Measurements from ENCODE around the gene TSPAN4. TPM values are rescaled to one million over a fixed set of nuclear protein-coding genes. Genes with fewer than 3 reads are reported as not detected.

TSPAN4 gene
- total RNA-seq, 4 donors from 2014 or later = 47.1 to 78.9 (median 59.7) TPM

GRCh38 chr11:860234-861104 lies 17.8 kb downstream of the TSPAN4 start:
- 94% methylated on average over 6 of the region's 21 CpGs for WGBS
- Histone ChIP-seq H3K27me3 (no peaks in the 10 kb centered on the region), H3K4me3 (no peak overlapping the region), H3K36me3 (peaks cover 32% of the 10 kb centered on the region), H3K27ac (no peak overlapping the region), H3K4me1 (peaks cover 52% of the 10 kb centered on the region), H3K9me3 (no peaks in the 10 kb centered on the region)
- TF ChIP-seq POLR2AphosphoS5 (IDR thresholded peaks at IDR 0.05) (no peak), POLR2A (IDR thresholded peaks at IDR 0.05) (no peak)
- DNase-seq (ENCODE audit: low spot score in 2 of 2) = no peak

- WGBS = 78% methylated on average over 11 of the region's 14 CpGs
Measured at GRCh38 chr11:861105-861479, 18.4 kb downstream of the TSPAN4 start.

GRCh38 chr11:862081-862661 lies 19.5 kb downstream of the TSPAN4 start:
- Histone ChIP-seq H3K9me3 (no peaks in the 10 kb centered on the region), H3K4me1 (peaks cover 38% of the 10 kb centered on the region), H3K4me3 (no peak overlapping the region), H3K36me3 (peaks cover 49% of the 10 kb centered on the region), H3K27ac (no peak overlapping the region), H3K27me3 (no peaks in the 10 kb centered on the region)
- TF ChIP-seq POLR2AphosphoS5 (IDR thresholded peaks at IDR 0.05) (no peak), EP300 (IDR thresholded peaks at IDR 0.05) (no peak), CTCF (IDR thresholded peaks at IDR 0.05) (no peak), POLR2A (IDR thresholded peaks at IDR 0.05) (no peak)
- DNase-seq (ENCODE audit: low spot score in 2 of 2) = no peak
- WGBS = 45% methylated on average over 16 of the region's 20 CpGs

More at GRCh38 chr11:861105-861479, 18.4 kb downstream of the TSPAN4 start:
- Histone ChIP-seq H3K27ac (no peak overlapping the region), H3K27me3 (no peaks in the 10 kb centered on the region), H3K4me1 (peaks cover 46% of the 10 kb centered on the region), H3K9me3 (no peaks in the 10 kb centered on the region), H3K36me3 (peaks cover 38% of the 10 kb centered on the region), H3K4me3 (no peak overlapping the region)
- TF ChIP-seq EP300 (IDR thresholded peaks at IDR 0.05) = no peak
- no peak for TF ChIP-seq POLR2AphosphoS5 (IDR thresholded peaks at IDR 0.05)
- no peak for TF ChIP-seq CTCF (IDR thresholded peaks at IDR 0.05)
- no peak for TF ChIP-seq POLR2A (IDR thresholded peaks at IDR 0.05)
- DNase-seq (ENCODE audit: low spot score in 2 of 2) = no peak

GRCh38 chr11:862696-863022 lies 20.0 kb downstream of the TSPAN4 start:
- peaks cover 49% of the 10 kb centered on the region for H3K36me3 ChIP-seq

More at GRCh38 chr11:862696-863022, 20.0 kb downstream of the TSPAN4 start:
- H3K27me3 ChIP-seq = no peaks in the 10 kb centered on the region
- H3K9me3 ChIP-seq = no peaks in the 10 kb centered on the region
- no peak for DNase-seq (ENCODE audit: low spot score in 2 of 2)
- no CpG with 5 or more reads among the region's 12 CpGs for WGBS
- H3K4me1 ChIP-seq = peaks cover 36% of the 10 kb centered on the region
- TF ChIP-seq POLR2A (IDR thresholded peaks at IDR 0.05) = no peak
- TF ChIP-seq POLR2AphosphoS5 (IDR thresholded peaks at IDR 0.05) = no peak
- no peak for TF ChIP-seq CTCF (IDR thresholded peaks at IDR 0.05)
- TF ChIP-seq EP300 (IDR thresholded peaks at IDR 0.05) = no peak
- no peak overlapping the region for H3K4me3 ChIP-seq
- no peak overlapping the region for H3K27ac ChIP-seq

Data from suprapubic skin (tissue), 4 donors.